Keratinocyte (primary cell): Measurements from ENCODE around the gene CYTH2. TPM values are rescaled to one million over a fixed set of nuclear protein-coding genes. Genes with fewer than 3 reads are reported as not detected.
A peak's percentile ranks its signal among the peaks of the same experiment; 100 is the strongest.

Experiments
- DNase-seq: peaks from one replicate; pipeline ENCODE4 v3.0.0-alpha.2; 2011; ENCODE audit warnings: low read depth, missing footprints, low spot score
- FAIRE-seq: peaks from 2 replicates; lab custom pipeline; 2011; peaks lifted over from hg19 to GRCh38; lab: Jason Lieb, UNC
- H2AFZ ChIP-seq: 2 replicates; pipeline ENCODE4 v1.6.0; 2012; ENCODE audit warnings: low read length, control low read depth, inconsistent platforms; ENCODE audit not compliant: control insufficient read depth
- H3K27ac ChIP-seq: 2 replicates; pipeline ENCODE4 v1.5.1; 2011; ENCODE audit warnings: low read length; ENCODE audit not compliant: control insufficient read depth, insufficient read depth
- H3K27me3 ChIP-seq: 3 replicates; pipeline ENCODE4 v1.6.0; 2011; ENCODE audit warnings: low read length; ENCODE audit not compliant: control insufficient read depth, insufficient read depth; ENCODE audit errors: extremely low read depth
- H3K36me3 ChIP-seq, 2 experiments: 2 replicates in 1 of 2; 3 replicates in 1 of 2; pipeline ENCODE4 v1.5.1; 2011; ENCODE audit warnings: low read length in 2 of 2, mild to moderate bottlenecking in 1 of 2; ENCODE audit not compliant: control insufficient read depth in 2 of 2, insufficient read depth in 2 of 2; ENCODE audit errors: extremely low read depth in 1 of 2
- H3K4me1 ChIP-seq: 3 replicates; pipeline ENCODE4 v1.5.1; 2011; ENCODE audit warnings: low read length; ENCODE audit not compliant: control insufficient read depth, insufficient read depth; ENCODE audit errors: extremely low read depth
- H3K4me2 ChIP-seq: 3 replicates; pipeline ENCODE4 v1.6.0; 2011; ENCODE audit warnings: low read depth, low read length; ENCODE audit not compliant: control insufficient read depth, insufficient read depth; ENCODE audit errors: extremely low read depth
- H3K4me3 ChIP-seq, 3 experiments: fragments of 200-600 bp in 1 of 3; sonication (generic) in 1 of 3; 2 replicates in 2 of 3; 3 replicates in 1 of 3; pipeline ENCODE4 v1.5.1; 2011 to 2016; ENCODE audit warnings: low read length in 3 of 3, mild to moderate bottlenecking in 3 of 3, control low read depth in 2 of 3, inconsistent platforms in 1 of 3, low read depth in 1 of 3, mixed read lengths in 1 of 3, mixed run types in 1 of 3, moderate library complexity in 1 of 3; ENCODE audit not compliant: control insufficient read depth in 2 of 3, insufficient read depth in 2 of 3; ENCODE audit errors: extremely low read depth in 1 of 3
- H3K79me2 ChIP-seq: 2 replicates; pipeline ENCODE4 v1.6.0; 2012; ENCODE audit warnings: low read length; ENCODE audit not compliant: control insufficient read depth, insufficient read depth
- H3K9ac ChIP-seq: 3 replicates; pipeline ENCODE4 v1.6.0; 2011; ENCODE audit warnings: low read length; ENCODE audit not compliant: control insufficient read depth, insufficient read depth; ENCODE audit errors: extremely low read depth
- H3K9me1 ChIP-seq: 3 replicates; pipeline ENCODE4 v1.6.0; 2011; ENCODE audit warnings: low read length; ENCODE audit not compliant: control insufficient read depth, insufficient read depth; ENCODE audit errors: extremely low read depth
- H3K9me3 ChIP-seq: 2 replicates; pipeline ENCODE4 v1.5.1; 2012; ENCODE audit warnings: low read depth, low read length; ENCODE audit not compliant: control insufficient read depth
- H4K20me1 ChIP-seq: 3 replicates; pipeline ENCODE4 v1.6.0; 2011; ENCODE audit warnings: low read length; ENCODE audit not compliant: control insufficient read depth, insufficient read depth; ENCODE audit errors: extremely low read depth
- CTCF ChIP-seq, 3 experiments: IDR thresholded peaks in 1 of 3; conservative IDR thresholded peaks in 1 of 3; optimal IDR thresholded peaks in 1 of 3; 2 replicates in 2 of 3; 3 replicates in 1 of 3; pipeline versions ENCODE3 to v1.5.1; 2011; ENCODE audit warnings: low read length in 3 of 3, mild to moderate bottlenecking in 3 of 3, moderate library complexity in 2 of 3, control low read depth in 1 of 3, inconsistent platforms in 1 of 3; ENCODE audit not compliant: insufficient read depth in 2 of 3; ENCODE audit errors: extremely low read depth in 1 of 3
- EZH2 ChIP-seq: IDR thresholded peaks from one replicate; pipeline ENCODE4 v1.6.1; 2012; ENCODE audit warnings: inconsistent platforms, mild to moderate bottlenecking, low read length, moderate library complexity
- dilution Hi-C: fragments of 300-500 bp; cut with MboI; formaldehyde crosslinking; loops from one replicate; pipeline ENCODE4 v1.7.0; 2020; ENCODE audit warnings: low sequenced_read_pairs; ENCODE audit not compliant: extremely low pct_ligation_motif_present
- polyA plus RNA-seq, 5 experiments: library from polyadenylated mRNA; depleted of rRNA in 3 of 5; stranded (reverse) in 3 of 5; stranded (forward) in 1 of 5; unstranded in 1 of 5; fragments of >200 nt; gene quantifications; 1 replicate in 1 of 5; 2 replicates in 3 of 5; 3 replicates in 1 of 5; pipeline versions ENCODE4 v1.2.1 to v1.2.3, GENCODE V29; 2011 to 2012; ENCODE audit warnings: missing spikeins in 2 of 5, low read depth in 1 of 5, low replicate concordance in 1 of 5

CYTH2 gene
- polyA plus RNA-seq, 1 donor (not counting 4 experiments of a cell fraction or from before 2014, with no cell fraction given): 27.0 TPM

- Histone ChIP-seq H3K4me1 (peaks cover 19% of the 10 kb centered on the region), H3K36me3 (peaks cover 10 to 18% of the 10 kb centered on the region in 2 experiments), H3K79me2 (peaks cover 20% of the 10 kb centered on the region), H3K4me2 (peak overlapping the region; percentile 96), H3K4me3 (peak overlapping the region; percentile 72 to 92 (median 91)), H3K27me3 (peaks cover 25% of the 10 kb centered on the region), H3K27ac (peak overlapping the region; percentile 87), H4K20me1 (no peaks in the 10 kb centered on the region), H3K9me3 (no peaks in the 10 kb centered on the region), H3K9me1 (no peaks in the 10 kb centered on the region), H2AFZ (peak overlapping the region; percentile 81), H3K9ac (peak overlapping the region; percentile 95)
- dilution Hi-C loops: no loop called here
- no peak for FAIRE-seq
- peak; percentile 77 for DNase-seq
- TF ChIP-seq CTCF (optimal IDR thresholded peaks at IDR 0.05 in 1 of 3, IDR thresholded peaks at IDR 0.05 in 1 of 3, conservative IDR thresholded peaks at IDR 0.05 in 1 of 3; ENCODE audit: extremely low read depth in 1 of 3, insufficient read depth in 2 of 3, low read length in 3 of 3): peak; percentile 55 to 79 (median 58)
- no peak for TF ChIP-seq EZH2
Observed at GRCh38 chr19:48445256-48445605, 23.9 kb upstream of the CYTH2 start.

GRCh38 chr19:48445606-48446481, 23.3 kb upstream of the CYTH2 start, which contains the start of gene GRWD1:
Gene GRWD1, plus strand, starts transcription at chr19:48445983. Its CDS starts 23 bp downstream, at chr19:48446006.
- peak within 1 kb of the TSS; percentile 96 for H3K4me2 ChIP-seq
- peak within 1 kb of the TSS; percentile 72 to 92 (median 91) for H3K4me3 ChIP-seq
- no peaks in the 10 kb centered on the region for H4K20me1 ChIP-seq
- DNase-seq (peak; percentile 81), FAIRE-seq (peak; percentile 96)
- H3K79me2 ChIP-seq: peaks cover 20% of the 10 kb centered on the region
- H3K27me3 ChIP-seq: peaks cover 25% of the 10 kb centered on the region
- peak within 1 kb of the TSS; percentile 87 for H3K27ac ChIP-seq
- dilution Hi-C loops: no loop called here
- TF ChIP-seq EZH2 (no peak), CTCF (optimal IDR thresholded peaks at IDR 0.05 in 1 of 3, IDR thresholded peaks at IDR 0.05 in 1 of 3, conservative IDR thresholded peaks at IDR 0.05 in 1 of 3; ENCODE audit: extremely low read depth in 1 of 3, insufficient read depth in 2 of 3, low read length in 3 of 3) (peak; percentile 14 to 28 (median 19))
- no peaks in the 10 kb centered on the region for H3K9me1 ChIP-seq
- peak within 1 kb of the TSS; percentile 81 for H2AFZ ChIP-seq
- no peaks in the 10 kb centered on the region for H3K9me3 ChIP-seq
- peaks cover 19% of the 10 kb centered on the region for H3K4me1 ChIP-seq
- peaks cover 10 to 23% of the 10 kb centered on the region in 2 experiments for H3K36me3 ChIP-seq
- H3K9ac ChIP-seq: peak within 1 kb of the TSS; percentile 95
